ENCODE measurements around the gene XRN2.

XRN2 gene, protein sequence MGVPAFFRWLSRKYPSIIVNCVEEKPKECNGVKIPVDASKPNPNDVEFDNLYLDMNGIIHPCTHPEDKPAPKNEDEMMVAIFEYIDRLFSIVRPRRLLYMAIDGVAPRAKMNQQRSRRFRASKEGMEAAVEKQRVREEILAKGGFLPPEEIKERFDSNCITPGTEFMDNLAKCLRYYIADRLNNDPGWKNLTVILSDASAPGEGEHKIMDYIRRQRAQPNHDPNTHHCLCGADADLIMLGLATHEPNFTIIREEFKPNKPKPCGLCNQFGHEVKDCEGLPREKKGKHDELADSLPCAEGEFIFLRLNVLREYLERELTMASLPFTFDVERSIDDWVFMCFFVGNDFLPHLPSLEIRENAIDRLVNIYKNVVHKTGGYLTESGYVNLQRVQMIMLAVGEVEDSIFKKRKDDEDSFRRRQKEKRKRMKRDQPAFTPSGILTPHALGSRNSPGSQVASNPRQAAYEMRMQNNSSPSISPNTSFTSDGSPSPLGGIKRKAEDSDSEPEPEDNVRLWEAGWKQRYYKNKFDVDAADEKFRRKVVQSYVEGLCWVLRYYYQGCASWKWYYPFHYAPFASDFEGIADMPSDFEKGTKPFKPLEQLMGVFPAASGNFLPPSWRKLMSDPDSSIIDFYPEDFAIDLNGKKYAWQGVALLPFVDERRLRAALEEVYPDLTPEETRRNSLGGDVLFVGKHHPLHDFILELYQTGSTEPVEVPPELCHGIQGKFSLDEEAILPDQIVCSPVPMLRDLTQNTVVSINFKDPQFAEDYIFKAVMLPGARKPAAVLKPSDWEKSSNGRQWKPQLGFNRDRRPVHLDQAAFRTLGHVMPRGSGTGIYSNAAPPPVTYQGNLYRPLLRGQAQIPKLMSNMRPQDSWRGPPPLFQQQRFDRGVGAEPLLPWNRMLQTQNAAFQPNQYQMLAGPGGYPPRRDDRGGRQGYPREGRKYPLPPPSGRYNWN
- 184 reads per million, percentile 91 among the genes with 10 or more reads in this experiment for total RNA-seq

DNA sequence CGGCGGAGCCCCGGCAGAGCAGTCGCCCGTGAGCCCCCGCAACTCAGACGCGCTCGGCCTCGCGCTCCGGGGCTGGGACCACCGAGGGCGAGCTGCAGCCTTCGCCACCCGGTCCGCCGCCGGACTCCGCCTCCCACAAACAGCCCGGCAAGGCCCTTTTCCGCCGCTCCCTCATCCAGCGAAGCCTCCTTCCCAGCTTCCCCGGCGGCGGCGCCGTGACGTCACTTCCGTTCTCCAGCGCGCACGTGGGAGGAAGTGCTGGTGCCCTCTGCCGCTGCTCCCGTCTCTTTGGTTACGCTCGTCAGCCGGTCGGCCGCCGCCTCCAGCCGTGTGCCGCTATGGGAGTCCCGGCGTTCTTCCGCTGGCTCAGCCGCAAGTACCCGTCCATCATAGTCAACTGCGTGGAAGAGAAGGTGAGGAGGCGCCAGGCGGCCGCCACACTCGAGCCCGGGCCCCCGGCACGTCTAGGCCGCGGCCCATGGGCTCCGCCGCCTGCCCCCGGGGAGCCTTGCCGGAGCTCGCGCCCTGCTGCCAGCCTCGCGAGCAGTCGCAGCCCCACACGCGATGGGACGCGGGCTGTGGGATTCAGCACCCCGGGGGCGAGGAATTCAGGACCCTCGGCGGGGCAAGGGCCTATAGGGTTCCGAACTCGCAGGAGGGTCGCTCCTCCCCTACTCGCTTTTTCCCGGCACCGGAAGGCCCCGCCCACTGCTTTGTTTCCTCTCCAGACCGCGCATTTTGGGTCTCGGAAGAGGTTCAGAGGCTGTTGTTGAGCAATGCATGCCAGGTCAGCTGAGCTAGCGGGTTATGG lies at the start of gene XRN2:
XRN2 (plus strand) TSS at position 271 of the 811 bp plus-strand sequence; CDS start at position 339, 68 bp downstream.
- peak; percentile 95 for DNase-seq

DNA sequence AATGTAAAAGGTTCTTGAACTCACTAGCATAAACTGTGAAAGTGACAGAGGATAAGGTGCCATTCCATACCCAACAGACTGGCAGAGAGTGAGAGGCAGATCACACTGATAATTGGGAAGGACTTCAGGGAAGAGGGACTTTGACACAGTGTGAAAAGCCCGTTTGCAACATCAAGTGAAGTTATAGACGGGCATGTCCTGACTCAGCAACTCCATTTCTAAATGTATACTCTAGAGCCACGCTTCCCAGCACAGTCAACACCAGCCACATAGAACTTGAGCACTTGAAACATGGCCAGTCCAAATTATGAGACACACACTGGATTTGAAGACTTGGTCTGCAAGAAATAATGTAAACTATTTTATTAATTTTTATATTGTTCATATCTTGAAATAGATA lies 45.9 kb upstream of the XRN2 start:
- DNase-seq = no peak

DNA sequence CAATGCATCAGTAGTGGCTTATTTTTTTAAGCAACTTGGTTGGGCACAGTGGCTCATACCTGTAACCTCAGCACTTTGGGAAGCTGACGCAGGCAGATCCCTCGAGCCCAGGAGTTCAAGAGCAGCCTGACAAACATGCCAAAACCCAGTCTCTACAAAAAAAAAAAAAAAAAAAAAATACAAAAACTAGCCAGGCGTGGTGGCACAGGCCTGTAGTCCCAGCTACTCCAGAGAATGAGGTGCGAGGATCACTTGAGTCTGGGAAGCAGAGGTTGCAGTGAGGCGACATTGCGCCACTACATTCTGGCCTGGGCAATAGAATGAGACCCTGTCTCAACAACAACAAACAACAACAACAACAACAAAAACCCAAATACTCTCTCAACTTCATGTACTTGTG lies 44.7 kb upstream of the XRN2 start:
- no peak for DNase-seq

DNA sequence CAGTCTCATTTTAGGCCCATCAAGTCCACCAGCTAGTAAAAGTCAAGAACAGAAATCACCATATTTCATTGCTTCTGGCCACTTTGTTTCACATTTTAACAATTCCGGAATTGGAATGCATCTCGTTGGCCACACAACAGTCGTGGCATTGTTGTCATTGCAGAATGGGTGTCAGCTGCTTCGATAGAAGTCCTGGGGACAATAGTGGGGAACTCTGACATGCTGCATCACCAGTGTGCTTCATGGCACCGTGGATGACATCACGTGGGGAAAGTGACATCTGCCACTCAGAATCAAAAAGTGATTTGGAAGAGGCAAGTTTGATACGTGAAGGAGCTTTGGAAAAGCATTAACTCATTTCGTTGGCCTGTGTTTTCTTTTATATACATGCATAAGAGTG lies 43.8 kb upstream of the XRN2 start:
- DNase-seq = no peak

DNA sequence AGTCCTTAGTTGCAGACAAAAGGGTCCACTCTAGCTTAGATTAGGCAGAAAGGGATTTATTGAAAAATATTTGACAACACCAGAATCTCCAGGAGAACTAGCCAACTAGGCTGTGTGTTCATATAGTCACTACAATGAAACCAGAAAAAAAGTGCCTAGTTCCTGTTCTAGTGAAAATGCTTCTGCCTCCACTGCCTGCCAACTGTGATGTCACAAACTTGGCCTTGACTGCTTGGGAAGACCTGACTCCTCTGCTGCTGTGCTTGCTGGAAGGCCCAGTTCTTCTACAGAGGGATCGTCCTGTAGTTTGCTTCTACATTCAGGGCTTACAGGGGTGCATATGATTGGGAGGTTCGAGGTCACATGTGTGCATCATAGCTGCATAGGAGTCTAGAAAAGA lies 40.3 kb upstream of the XRN2 start:
- DNase-seq = no peak

DNA sequence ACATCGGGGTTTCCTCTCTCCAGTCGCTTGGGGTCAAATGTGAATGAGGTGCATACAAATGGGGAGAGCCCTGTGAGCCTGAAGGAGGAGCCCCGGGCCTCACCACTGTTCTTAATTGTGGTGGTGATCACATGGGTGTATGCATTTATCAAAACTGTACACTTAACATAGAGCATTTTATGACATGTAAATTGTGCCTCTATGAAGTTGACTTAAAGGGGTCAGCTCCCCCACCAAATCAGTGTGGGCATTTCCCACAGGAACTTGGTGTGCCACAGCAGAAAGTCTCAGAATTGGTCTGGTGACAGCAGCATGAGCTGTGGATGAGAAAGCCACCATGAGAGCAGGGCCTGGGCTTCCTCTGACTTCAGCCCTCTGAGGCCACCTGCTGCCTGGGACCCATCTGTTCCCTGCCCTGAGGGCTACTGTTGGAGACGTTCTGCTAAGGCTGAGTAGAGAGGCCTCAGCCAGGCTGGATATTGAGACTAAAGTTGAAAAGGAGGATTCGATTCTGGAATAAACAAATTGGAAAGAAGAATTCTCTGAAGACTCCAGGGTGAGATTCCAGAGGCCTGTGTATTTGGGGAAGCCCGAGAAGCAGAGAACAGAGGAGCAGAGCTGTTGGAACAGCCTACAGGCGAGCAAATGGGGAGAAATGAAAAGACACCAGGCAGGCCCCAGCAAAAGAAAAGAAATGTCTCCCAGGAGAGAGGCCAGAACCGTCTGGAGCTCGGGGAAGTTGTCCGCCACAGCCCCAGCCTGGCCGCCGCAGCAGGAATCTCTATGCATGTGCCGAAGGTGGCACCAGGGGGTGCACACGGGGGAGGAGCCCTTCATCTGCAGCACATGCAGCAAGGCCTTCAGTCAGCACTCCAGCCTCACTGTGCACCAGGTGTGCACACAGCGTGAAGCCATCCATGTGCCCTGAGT lies 37.6 kb upstream of the XRN2 start:
- no peak for DNase-seq

DNA sequence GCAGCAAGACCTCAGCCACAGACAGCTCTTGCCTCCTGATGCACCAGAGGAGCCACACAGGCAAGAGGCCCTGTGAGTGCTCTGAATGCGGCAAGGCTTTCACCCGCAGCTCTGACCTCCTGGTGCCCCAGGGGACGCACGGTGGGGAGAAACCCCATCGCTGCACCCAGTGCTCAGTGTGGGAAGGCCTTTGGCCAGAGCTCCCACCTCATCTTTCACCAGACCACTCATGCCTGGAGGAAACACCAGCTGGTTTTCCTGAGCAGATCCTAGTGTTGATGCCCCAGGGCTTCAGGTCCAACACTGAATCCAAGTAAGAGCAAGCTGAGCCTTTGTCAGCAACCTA lies 37.0 kb upstream of the XRN2 start:
- DNase-seq = no peak

DNA sequence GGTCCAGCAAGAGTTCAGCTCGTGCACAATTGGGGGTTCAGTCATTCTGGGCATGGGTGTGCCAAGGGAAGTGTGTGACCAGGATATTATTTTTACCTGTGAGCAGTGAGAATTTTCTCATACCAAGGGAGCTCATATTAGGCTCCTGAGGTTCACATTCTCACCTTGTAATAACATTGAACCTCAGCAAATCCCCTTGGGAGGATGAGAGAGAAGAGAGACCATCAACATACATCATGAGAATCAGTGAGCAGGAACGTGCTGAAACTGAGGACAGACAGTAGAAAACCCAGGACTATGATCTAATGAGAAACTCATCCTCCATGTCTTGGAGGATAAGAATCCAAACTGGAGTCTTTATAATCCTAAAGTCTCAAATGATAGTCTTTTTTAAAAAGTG lies 33.4 kb upstream of the XRN2 start:
- no peak for DNase-seq

DNA sequence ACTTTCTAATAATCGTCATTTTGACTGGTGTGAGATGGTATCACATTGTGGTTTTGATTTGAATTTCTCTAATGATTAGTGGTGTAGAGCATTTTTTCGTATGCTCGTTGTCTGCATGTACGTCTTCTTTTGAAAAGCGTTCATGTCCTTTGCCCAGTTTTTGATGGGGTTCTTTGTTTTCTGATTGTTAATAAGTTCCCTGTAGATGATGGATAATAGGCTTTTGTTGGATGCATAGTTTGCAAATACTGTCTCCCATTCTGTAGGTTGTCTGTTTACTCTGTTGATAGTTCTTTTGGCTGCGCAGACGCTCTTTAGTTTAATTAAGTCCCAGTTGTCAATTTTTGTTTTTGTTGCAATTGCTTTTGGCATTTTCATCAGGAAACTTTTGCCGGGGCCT lies 32.3 kb upstream of the XRN2 start:
- DNase-seq = no peak

DNA sequence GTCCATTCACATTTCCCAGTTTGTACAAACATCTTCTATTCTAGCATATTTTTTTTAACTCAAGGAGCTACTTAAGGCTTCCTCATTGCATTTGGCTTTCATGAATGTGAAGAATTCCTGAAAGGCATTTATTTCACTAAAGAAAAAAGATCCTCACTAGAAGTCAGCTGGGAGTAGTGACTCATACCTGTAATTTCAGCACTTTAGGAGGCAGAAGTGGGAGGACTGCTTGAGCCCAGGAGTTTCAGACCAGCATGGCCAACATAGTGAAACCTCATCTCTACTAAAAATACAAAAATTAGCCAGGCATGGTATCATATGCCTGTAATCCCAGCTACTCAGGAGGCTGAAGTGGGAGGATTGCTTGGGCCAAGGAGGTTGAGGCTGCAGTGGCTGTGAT lies 30.9 kb upstream of the XRN2 start:
- DNase-seq = no peak

DNA sequence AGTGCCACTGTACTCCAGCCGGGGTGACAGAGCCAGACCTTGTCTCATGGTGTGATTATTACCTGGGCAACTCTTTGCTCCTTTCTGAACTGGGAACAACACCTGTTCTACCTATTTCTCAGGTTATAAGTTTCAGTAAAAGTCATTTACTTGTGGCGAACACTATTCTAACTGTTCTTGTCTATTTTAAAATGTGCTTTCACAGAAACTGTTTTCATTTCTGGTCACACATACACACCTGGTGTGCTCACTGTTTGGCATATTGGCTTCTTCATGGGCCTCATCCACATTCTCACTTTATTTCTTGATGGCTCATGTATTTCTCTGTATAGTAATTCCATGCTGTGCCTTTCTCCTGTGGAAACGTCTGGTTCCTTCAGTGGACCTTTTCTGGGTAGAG lies 30.5 kb upstream of the XRN2 start:
- no peak for DNase-seq

DNA sequence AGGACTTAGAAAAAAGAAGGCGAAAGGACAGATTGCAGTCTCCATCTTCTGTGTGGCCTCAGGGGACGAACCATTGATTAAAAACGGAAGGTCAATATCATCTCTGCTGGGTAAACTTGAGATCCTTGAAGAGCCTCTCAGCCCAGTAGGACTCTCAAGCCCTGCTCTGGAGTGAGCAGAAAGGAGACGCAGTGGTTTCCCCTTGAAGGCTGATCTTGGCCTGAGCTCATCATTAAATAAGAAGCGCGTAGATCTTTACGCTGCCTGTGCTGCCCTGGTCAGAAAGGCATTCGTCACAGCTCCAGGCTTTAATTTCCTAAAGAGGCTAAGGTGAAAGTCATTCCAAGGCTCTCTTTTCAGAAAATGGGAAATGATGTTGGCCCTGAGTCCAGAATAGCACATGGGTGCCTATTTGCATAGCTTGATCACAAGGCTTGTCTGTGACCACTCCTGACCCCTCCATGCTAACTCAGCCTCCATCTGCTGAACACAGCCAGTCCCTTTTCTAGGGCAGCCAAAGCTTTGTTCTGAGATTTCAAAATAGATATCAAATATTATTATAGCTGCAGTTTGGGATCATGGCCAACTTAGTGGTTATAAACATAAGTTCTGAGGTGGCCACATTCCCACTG lies 29.3 kb upstream of the XRN2 start:
- no peak for DNase-seq

DNA sequence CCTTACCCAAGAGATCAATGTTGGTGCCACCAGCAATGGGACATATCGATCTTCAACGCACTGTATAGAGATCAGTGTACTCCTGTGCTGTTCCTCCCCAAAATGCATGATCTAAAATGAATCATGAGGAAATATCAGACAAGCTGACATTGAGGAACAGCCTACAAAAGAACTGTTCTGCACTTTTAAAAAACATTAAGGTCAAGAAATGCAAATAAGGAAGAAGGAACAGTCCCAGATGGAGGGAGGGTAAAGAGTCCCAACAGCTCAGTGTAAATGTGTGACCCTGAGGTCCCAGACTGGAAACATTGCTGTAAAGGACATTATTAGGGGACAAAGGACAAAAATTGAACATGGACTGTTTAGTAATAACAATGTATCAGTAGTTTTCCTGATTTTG lies 24.3 kb upstream of the XRN2 start:
- no peak for DNase-seq

DNA sequence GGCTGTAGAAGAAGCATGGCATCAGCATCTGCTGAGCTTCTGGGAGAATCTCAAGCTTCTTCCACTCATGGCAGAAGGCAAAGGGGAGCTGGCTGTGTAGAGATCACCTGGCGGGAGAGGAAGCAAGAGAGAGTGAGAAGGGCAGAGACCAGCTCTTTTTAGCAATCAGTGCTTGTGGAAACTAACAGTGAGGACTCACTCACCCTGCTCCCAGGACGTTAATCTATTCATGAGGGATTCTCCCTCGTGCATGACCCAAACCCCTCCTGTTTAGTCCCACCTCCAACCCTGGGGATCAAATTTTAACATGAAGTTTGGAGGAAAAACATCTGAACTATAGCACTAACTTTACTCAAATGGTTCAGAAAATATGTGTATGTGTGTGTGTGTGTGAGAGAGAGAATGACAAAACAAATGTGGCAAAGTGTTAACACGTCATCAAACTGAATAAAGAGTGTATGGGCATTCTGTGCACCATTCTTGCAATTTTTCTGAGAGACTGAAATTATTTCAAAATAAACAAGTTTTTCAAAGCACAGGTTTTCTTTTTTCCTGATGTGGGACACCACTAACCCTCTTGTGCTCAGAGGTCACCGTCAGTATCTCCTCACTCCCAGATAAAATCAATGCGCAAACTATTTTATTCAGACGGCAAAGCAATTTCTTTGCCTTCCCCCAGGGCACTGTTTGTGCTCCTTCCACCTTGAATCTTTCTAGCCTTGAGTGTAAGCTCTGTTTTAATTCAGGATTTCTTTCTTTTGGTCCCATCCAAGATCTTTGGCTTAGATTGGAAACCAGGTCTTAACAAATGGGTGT lies 23.2 kb upstream of the XRN2 start:
- DNase-seq = no peak

DNA sequence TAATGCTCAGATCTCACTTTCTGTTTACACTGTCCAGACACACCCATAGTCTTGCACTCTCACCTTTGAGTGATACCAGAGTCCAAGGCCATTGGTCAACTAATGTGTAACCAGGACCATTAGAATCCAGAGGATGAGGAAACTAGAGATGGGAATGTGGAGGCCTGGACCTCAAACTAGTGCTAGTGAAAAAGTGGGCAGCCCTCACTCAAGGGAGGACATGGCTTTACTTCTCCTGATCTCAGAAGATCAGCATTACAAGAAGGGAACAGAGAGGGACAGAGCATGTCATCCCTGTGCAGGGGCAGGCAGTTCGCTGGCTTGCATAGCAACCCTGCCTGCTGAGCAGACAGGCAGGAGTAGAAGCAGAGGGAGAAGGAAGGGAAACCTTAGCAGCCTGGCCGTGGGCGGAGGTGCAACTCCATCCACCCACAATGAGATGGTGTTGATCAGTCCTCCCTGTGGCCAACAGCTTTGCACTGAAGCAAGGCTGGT lies 22.6 kb upstream of the XRN2 start:
- no peak for DNase-seq

DNA sequence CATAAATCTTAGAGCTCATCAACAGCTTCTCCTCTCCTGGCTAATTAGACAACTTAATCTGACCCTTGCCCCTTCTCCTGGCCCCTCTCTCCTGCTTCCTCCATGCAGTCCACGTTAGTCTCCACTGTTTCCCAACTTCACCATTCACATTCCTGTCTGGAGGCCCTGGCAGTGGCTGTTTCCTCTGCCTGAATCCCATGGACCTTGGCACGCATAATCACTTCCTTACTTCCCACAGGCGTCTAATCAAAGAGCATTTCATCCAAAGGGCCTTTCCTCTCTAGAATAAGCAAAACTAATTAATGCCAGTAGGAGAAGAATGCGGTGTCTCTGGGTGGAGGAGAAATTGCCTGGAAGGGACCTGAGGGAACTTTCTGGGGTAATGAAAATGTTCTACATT lies 16.4 kb upstream of the XRN2 start:
- no peak for DNase-seq

DNA sequence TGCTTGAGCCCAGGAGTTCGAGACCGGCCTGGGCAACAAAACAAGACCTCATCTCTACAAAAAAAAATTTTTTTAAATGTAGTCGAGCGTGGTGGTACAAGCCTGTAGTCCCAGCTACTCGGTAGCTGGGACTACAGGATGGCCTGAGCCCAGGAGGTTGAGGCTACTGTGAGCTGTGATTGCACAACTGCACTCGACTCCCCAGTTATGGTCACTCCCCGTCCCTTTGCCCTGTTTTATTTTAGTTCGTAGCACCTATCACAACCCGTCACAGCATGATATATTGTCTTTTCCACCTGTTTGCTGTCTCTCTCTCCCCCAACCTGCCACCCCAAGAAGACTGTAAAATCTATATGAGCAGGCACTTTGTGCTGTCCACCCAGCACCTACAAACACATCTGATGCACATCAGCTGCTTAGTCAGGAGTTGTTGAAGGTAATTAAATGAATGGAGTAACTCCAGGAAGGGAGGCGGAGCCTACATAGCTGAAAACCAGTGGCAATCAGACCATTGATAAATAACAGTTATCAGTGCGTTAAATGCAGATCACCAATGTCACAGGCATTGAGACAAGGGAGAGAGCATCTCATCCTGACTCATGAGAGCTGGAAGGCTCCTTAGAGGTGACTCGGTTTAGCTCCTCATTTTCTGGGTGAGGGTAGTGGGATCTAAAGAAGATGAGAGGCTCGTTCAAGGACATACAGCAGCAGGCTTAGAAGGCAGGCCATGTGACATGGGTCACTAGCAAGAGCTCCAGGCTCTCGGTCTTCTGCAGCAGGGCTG lies 14.4 kb upstream of the XRN2 start:
- no peak for DNase-seq

DNA sequence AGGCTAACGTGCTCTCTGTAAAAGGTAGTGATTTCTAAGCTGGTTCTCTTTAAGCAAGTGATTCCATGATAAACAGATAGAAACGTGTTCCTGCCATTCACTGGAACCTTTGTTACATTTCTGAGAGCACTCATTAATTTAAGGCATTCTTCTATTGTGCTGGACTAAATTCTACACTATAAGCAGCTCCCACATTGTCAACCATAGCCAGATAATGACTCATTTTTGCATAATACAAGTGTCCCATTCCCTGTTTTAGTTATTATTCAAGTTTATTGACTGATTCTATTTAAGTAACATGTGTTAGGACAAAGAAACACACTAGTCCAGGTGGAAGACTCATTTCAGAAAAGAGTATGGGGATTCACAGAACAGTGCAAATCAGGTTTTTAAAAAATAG lies 13.5 kb upstream of the XRN2 start:
- no peak for DNase-seq

DNA sequence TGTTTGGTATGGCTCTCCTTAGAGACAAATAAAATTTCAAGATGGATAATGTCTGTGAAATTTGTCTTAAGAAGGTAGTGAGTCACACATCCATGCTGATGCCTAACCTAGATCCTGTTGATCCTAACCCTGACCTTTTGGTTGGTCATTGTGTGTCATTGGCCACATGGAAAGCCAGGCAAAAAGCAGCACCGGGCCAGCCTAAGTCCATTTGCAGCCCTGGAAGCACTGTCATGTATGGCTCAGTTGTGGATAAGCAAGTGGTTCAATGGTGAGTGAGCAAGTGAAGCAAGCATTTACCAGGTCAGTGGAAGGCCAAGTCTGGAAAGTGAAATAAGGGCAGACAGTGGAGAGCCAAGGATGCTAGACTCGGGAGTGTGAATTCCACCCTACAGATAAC lies 12.1 kb upstream of the XRN2 start:
- DNase-seq = no peak

DNA sequence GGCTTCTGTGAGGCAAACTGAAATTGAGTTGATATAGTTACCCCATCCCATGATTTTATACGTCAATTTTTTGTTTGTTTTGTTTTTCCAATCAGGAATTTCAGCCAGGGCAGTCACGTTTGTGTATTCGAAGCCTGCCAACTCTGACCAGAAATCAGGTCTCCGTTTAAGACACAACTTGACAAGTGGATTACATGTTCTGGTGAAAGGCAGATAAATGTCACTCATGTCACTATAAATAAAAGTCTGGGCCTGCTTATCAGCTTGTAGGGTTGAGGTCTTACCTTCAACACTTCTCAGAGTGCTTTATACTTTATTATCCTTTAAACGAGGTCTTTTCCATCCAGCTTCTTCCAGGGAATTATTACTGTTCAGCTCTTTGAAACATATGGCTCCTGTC lies 8.4 kb upstream of the XRN2 start:
- DNase-seq = no peak
